GM10248 (cell line): ENCODE results near the gene VSTM2B.

Source experiments
- CTCF ChIA-PET: fragments of 300-600 bp; sonication (Branson Sonifier 250); formaldehyde crosslinking; extraction: SDS; loops from one replicate; lab custom pipeline; 2021; ENCODE audit warnings: antibody characterized with exemption; lab: Yijun Ruan, JAX
- POLR2A ChIA-PET: fragments of 350-650 bp; sonication (Branson Sonifier 250); formaldehyde crosslinking; extraction: SDS; loops from one replicate; lab custom pipeline; 2020; ENCODE audit warnings: antibody characterized with exemption; lab: Yijun Ruan, JAX
- DNase-seq: peaks from one replicate; pipeline ENCODE4 v3.0.0; 2012; ENCODE audit errors: extremely low spot score
- TF ChIP-seq, protein P1 (sequence below): IDR thresholded peaks from 2 replicates; pipeline ENCODE4 v1.5.1; 2012; ENCODE audit warnings: mild to moderate bottlenecking, low read depth; ENCODE audit errors: extremely low read depth, missing control alignments, control extremely low read depth

The VSTM2B gene

DNA sequence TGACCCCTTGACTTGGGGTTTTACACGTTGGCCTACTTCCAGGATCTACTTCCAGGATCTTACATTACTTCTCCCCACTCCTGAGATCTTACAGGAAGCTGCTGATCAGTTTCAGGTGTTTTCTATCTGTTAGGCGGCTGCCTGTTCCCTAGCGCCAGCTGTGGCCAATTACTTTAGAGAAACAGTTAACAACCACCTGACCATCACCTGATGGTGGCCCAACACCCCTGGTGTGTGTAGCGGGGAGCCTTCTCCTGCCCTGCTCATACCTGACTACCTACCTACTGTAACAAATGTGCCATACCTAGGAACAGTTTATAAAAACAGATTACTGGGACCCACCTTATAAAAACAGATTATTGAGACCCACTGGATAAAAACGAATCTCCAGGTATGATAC lies 77.5 kb downstream of the VSTM2B start:
- ChIA-PET POLR2A (no interaction called here), CTCF (interaction anchor here (1.0 to 1.3 kb wide), 2 partner anchors 8 to 62 kb away, joined by 3 read pairs; partner anchors contain the start of gene PLEKHF1)
- TF ChIP-seq, protein P1, sequence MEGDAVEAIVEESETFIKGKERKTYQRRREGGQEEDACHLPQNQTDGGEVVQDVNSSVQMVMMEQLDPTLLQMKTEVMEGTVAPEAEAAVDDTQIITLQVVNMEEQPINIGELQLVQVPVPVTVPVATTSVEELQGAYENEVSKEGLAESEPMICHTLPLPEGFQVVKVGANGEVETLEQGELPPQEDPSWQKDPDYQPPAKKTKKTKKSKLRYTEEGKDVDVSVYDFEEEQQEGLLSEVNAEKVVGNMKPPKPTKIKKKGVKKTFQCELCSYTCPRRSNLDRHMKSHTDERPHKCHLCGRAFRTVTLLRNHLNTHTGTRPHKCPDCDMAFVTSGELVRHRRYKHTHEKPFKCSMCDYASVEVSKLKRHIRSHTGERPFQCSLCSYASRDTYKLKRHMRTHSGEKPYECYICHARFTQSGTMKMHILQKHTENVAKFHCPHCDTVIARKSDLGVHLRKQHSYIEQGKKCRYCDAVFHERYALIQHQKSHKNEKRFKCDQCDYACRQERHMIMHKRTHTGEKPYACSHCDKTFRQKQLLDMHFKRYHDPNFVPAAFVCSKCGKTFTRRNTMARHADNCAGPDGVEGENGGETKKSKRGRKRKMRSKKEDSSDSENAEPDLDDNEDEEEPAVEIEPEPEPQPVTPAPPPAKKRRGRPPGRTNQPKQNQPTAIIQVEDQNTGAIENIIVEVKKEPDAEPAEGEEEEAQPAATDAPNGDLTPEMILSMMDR: no peak
- DNase-seq: no peak

DNA sequence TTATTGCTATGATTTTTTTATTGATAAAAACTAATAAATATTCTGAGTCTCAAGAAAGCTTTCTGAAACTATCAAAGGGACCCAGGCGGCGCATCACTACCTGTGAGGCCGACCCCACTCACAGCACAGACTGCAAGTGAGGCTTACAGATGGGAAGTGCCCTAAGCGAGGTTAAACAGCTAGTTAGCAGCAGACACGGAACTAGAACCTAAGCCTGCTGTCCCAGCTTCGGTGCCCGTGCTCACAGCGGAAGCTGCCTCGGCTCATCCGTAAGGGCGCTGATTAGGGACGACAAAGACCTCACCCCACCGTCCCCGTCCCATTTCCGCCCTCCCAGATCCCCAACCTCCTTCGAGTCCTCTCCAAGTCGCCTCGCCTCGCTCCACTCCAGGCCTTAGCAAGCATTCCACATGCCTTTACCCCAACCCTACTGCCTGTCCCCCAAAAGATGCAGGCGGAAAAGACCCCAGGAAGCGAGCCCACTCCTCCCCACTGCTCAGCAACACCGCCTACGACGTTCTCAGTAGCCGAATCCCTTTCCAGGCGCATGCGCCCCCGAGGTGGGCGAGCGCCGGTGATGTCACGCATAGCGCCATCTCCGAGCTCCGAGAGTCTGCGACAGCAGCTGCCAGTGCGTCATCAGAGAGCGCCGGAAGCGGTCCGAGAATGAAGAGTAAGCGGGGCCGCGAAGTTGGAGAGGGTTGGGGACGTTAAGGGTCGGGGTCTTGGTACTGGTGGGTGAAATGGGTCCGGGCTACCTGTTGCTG lies 80.0 kb downstream of the VSTM2B start, which contains the start of gene POP4:
POP4 (plus strand) TSS at position 631 of the 767 bp plus-strand sequence; CDS start at position 667, 36 bp downstream.
- CTCF ChIA-PET: interaction anchor here (1.1 to 10.3 kb wide), 10 partner anchors 9 to 125 kb away, joined by 3 to 115 read pairs (median 5); partner anchors contain the start of genes C19orf12 and PLEKHF1
- peak; percentile 97 for DNase-seq
- TF ChIP-seq, protein P1: no peak
- POLR2A ChIA-PET: interaction anchor here (0.6 to 1.4 kb wide), 5 partner anchors 23 to 109 kb away, joined by 3 to 5 read pairs (median 3); partner anchors contain the start of genes C19orf12 and PLEKHF1

DNA sequence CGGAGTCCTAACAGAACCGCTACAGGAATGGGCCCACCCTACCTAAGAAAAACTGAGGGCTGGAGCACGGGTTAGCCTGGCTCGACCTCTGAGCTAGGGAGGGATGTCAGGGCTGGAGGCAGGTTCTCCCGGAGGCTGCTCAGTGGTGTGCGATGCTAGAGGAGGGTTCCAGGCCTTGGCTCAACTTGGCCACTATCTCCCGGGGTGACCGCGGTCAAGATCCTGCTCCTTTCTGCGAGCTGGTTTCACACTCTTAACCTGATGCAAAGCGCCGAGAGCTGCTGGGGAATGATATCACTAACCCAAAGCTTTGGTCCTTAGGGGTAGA lies 80.6 kb downstream of the VSTM2B start:
- TF ChIP-seq, protein P1: no peak
- DNase-seq: no peak
- ChIA-PET CTCF (interaction anchor here (1.2 to 10.3 kb wide), 10 partner anchors 15 to 121 kb away, joined by 3 to 115 read pairs (median 5); partner anchors contain the start of genes C19orf12 and PLEKHF1), POLR2A (interaction anchor here (0.6 to 1.4 kb wide), 5 partner anchors 23 to 109 kb away, joined by 3 to 5 read pairs (median 3); partner anchors contain the start of genes C19orf12 and PLEKHF1)

DNA sequence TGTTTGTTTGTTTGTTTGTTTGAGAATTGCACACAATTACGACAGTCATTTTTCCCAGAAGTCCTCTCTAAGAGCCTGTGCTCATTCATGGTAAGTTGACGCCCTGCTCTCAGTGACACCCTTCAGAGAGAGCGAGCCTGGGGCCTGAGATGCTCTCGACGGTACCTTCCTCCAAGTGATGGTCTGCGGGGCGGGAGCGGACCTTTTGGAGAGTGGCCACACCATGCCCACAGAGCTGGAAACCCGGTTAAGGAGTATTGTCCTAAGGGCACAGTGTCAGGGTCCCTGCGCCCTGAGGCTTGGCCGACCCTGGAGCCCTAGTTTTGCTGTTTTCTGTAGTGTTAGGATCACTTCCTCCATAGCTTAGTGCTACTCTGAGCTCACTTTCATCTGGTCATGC lies 83.8 kb downstream of the VSTM2B start:
- no peak for DNase-seq
- POLR2A ChIA-PET: interaction anchor here (0.6 kb wide), 1 partner anchor 108 kb away, joined by 8 read pairs; no protein-coding TSS in a partner anchor
- TF ChIP-seq, protein P1: no peak
- CTCF ChIA-PET: interaction anchor here (1.0 to 10.3 kb wide), 23 partner anchors 7 to 263 kb away, joined by 3 to 115 read pairs (median 12); partner anchors contain the start of genes C19orf12 and PLEKHF1

DNA sequence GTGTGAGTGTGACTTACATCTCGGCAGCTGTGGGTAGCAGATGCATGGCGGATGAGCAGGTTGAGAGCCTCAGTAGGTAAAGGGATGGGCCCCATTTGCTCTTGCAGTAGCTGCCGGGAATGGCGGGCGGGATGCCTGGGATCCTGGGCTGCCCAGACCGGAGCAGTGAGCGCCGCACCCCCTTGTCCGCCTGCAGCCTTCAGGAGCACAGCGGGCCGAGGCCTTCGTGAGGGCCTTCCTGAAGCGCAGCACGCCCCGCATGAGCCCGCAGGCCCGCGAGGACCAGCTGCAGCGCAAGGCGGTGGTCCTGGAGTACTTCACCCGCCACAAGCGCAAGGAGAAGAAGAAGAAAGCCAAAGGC lies 84.4 kb downstream of the VSTM2B start:
- POLR2A ChIA-PET: no interaction called here
- no peak for DNase-seq
- CTCF ChIA-PET: interaction anchor here (0.6 to 10.3 kb wide), 32 partner anchors 8 to 263 kb away, joined by 3 to 115 read pairs (median 9); partner anchors contain the start of genes C19orf12 and PLEKHF1
- TF ChIP-seq, protein P1: no peak

DNA sequence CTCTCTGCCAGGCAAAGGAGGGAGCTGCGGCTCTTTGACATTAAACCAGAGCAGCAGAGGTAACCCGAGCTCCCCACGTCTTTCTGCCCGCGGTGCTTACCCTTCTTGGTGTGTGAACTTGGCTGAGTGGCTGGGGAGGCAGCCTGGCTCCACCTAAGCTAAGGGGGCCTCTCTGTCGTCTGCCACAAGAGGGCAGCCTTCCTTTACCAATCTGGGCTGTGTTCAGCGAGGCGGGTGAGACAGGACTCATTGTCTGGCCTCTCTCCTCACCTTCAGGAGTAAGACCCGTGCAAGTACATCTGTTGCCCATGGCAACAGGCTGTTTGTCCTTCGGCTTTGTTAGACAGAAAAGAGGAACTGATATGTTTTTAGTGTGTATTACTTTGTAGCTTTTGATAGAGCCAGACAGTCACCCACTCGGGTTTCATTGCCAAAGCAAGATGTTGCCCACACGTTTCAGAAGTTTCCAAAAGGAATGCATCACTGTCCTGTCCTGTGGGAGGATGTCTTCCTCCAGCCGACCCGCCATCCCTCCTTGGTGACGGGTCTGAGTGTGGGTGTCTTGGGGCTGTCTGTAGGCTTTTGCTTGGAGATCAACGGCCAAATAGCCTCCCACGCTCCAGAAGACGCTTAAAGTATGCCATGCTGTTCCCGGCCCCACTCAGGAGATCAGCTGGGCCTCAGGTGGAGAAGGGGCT lies 84.9 kb downstream of the VSTM2B start:
- ChIA-PET POLR2A (no interaction called here), CTCF (interaction anchor here (0.6 to 10.3 kb wide), 38 partner anchors 8 to 262 kb away, joined by 3 to 115 read pairs (median 7); partner anchors contain the start of genes C19orf12 and PLEKHF1)
- TF ChIP-seq, protein P1: peak; percentile 93
- peak; percentile 90 for DNase-seq
